Astrocyte of the spinal cord (primary cell): ENCODE measurements around the gene ASIC2.

Experiments
- DNase-seq: peaks from one replicate; pipeline ENCODE4 v3.0.0; 2011; ENCODE audit warnings: low read depth, low spot score
- H3K4me3 ChIP-seq: 2 replicates; pipeline ENCODE4 v1.5.1; 2011; ENCODE audit warnings: low read depth, mild to moderate bottlenecking, low read length, moderate library complexity
- in situ Hi-C: cut with HindIII; loops from 2 replicates; pipeline ENCODE4 v1.10.0; 2017; ENCODE audit warnings: low sequenced_read_pairs
- TF ChIP-seq, protein P1 (sequence below): IDR thresholded peaks from 2 replicates; pipeline ENCODE4 v1.5.1; 2012; ENCODE audit warnings: low read depth, mild to moderate bottlenecking, low read length, inconsistent platforms

ASIC2 gene

DNA sequence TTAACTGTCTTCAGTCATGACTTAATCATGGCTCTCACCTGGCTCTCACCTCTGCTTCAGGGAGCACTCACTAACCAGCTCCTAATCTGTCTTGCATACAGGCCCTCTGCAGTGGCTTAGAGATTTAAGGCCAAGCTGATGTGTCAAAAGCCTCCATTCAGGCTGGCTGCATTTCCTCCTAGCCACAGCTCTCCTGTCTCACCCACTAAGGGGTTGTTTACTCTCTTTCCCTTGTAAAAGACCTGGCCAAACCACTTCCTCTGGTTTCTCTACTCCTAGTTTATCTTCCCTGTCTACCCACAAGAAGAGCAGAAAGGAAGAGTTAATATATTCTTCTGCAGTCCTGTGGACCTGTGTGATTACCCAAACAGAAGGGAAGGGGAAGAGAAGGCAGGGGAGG, 9.3 kb upstream of the ASIC2 start:
- TF ChIP-seq, protein P1, sequence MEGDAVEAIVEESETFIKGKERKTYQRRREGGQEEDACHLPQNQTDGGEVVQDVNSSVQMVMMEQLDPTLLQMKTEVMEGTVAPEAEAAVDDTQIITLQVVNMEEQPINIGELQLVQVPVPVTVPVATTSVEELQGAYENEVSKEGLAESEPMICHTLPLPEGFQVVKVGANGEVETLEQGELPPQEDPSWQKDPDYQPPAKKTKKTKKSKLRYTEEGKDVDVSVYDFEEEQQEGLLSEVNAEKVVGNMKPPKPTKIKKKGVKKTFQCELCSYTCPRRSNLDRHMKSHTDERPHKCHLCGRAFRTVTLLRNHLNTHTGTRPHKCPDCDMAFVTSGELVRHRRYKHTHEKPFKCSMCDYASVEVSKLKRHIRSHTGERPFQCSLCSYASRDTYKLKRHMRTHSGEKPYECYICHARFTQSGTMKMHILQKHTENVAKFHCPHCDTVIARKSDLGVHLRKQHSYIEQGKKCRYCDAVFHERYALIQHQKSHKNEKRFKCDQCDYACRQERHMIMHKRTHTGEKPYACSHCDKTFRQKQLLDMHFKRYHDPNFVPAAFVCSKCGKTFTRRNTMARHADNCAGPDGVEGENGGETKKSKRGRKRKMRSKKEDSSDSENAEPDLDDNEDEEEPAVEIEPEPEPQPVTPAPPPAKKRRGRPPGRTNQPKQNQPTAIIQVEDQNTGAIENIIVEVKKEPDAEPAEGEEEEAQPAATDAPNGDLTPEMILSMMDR: no peak
- in situ Hi-C loops: no loop called here
- no peak for DNase-seq
- no peak overlapping the region for H3K4me3 ChIP-seq

DNA sequence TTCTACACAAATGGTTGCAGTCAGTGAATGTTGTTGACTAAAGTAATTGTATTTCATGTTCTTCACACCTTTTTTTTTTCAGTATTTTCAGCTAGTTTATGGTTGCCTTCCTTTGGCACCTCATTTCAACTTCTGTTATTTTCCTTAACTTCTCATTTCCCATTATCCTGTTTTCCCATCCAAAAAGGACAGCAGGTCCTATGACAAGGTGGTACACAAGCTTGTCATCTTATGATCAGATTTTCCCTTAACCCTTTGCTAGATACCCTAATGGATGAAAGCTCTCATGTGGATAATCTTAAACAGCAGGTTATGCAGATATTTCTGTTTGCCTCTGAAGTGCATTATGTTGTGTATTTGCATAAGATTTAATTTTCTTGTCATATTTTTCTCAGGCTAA, 7.1 kb upstream of the ASIC2 start:
- in situ Hi-C loops: no loop called here
- DNase-seq: no peak
- H3K4me3 ChIP-seq: no peak overlapping the region
- TF ChIP-seq, protein P1: no peak

DNA sequence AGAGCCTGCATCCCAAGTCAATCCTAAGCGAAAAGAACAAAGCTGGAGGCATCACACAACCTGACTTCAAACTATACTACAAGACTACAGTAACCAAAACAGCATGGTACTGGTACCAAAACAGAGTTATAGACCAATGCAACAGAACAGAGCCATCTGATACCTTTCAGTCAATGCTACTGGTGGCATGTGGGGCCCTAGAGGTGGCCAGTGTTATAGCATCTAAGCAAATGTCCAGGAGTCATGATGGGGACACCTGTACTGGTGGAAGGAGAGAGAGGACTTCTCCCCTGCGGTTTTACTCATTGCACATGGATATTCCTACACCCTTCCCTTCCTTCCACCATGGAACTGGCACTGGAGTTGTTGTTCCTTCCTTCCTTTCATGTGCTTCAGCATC, 6.0 kb upstream of the ASIC2 start:
- no peak overlapping the region for H3K4me3 ChIP-seq
- in situ Hi-C loops: no loop called here
- TF ChIP-seq, protein P1: no peak
- DNase-seq: no peak

DNA sequence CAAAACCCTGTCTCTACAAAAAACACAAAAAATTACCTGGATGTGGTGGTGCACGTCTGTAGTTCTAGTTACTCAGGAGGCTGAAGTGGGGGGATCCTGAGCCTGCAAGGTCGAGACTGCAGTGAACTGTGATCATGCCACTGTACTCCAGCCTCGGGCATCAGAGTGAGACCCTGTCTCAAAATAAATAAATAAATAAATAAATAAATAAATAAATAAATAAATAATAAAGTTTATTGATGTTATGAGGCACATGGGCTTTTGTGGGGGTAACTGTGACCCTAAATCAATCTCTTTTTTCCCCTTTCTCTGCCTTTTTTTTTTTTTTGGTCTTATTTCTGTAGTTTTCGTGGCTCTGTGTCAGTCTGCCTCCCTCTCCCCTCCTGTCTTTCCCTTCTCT, 4.5 kb upstream of the ASIC2 start:
- TF ChIP-seq, protein P1: no peak
- H3K4me3 ChIP-seq: no peak overlapping the region
- in situ Hi-C loops: no loop called here
- DNase-seq: no peak

DNA sequence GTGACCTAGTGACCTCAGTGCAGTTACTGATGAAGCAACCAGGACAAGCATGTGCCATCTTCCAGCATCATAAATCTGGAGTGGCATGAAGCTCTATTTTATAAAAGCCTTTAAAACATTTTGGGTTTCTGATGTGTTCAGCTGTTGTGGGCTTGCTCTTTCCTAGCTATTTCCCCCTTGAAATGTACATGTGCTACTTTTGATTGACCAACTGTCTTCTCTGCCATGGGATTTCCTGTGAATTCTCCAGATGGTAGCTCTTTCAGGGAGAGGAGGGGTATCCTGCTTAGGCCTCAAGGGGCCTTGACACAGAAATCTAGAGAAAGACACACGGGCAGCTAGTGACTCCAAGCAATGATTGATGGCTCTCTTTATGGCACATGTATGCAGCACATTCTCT, 1.9 kb upstream of the ASIC2 start:
- H3K4me3 ChIP-seq: no peak overlapping the region
- in situ Hi-C loops: no loop called here
- TF ChIP-seq, protein P1: no peak
- DNase-seq: no peak

DNA sequence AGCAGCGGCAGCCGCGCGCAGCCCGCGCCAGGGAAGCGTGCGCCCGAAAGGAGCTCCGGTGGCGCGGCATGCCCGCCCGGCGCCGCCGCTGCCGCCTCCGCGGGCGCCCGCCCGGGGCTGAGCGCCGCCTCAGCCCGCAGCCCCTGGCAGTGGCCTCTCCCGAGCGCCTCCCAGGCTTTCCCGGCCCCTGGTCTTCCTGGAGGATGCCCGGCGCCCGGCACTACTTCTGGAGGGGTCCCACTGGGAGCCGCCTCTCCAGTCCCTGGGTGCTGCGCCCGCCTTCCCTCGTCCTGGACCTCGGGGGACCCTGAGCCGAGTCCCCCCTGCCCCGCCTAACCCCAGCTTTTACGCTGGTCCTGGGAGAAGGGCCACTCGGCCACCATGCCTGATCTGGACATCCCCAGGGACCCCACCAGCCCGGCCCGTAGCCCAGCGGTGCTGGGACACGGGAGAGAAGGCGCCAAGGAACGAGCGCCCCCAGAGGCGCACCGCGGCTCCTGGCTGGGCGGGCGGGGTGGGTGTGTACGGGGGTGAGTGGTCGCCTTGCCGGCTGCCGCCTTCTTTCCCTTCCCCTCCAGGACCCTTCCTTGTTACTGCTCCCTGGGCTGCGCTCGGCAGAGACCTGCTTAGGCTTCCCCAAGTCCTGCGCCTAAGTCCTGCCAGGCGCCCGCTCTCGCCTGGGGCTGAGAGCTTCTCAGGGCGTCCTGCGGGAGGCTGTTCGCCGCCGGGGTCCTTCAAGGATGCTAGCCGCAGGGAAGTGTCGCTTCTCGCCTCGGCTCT, 704 bp downstream of the ASIC2 start:
- in situ Hi-C loops: no loop called here
- DNase-seq: peak; percentile 8
- H3K4me3 ChIP-seq: no peak overlapping the region
- TF ChIP-seq, protein P1: peak; percentile 34
